HepG2 (cell line): ENCODE data around the gene PIM3. TPM values are rescaled to one million over a fixed set of nuclear protein-coding genes. Genes with fewer than 3 reads are reported as not detected.

Experiments used
- AKNA ChIP-seq: sonication (generic); formaldehyde crosslinking; IDR thresholded peaks from 2 replicates; pipeline ENCODE4 v1.4.0; 2020; ENCODE audit warnings: missing genetic modification reagents, borderline replicate concordance
- HNRNPL ChIP-seq: fragments of 200-400 bp; formaldehyde crosslinking; IDR thresholded peaks from 2 replicates; pipeline ENCODE4 v1.6.1; 2017; ENCODE audit warnings: mild to moderate bottlenecking, low read depth, low read length
- HOXD1 ChIP-seq: sonication (generic); formaldehyde crosslinking; IDR thresholded peaks from 2 replicates; pipeline ENCODE4 v1.5.0; 2020; ENCODE audit warnings: missing genetic modification reagents
- KDM4B ChIP-seq: sonication (generic); formaldehyde crosslinking; IDR thresholded peaks from 2 replicates; pipeline ENCODE4 v1.4.0; 2020; ENCODE audit warnings: missing genetic modification reagents
- MEIS2 ChIP-seq: sonication (generic); formaldehyde crosslinking; IDR thresholded peaks from 2 replicates; pipeline ENCODE4 v1.9.0; 2021; ENCODE audit warnings: mild to moderate bottlenecking, missing genetic modification reagents
- NR2F2 ChIP-seq: IDR thresholded peaks from 2 replicates; pipeline ENCODE4 v1.6.1; 2012; ENCODE audit warnings: low read depth, inconsistent platforms, borderline replicate concordance
- PAX8 ChIP-seq: sonication (generic); formaldehyde crosslinking; IDR thresholded peaks from 2 replicates; pipeline ENCODE4 v1.8.0; 2022; ENCODE audit warnings: mild to moderate bottlenecking, missing genetic modification reagents, borderline replicate concordance
- POLR2A ChIP-seq, 2 experiments: IDR thresholded peaks; 2 replicates each; pipeline ENCODE4 v1.6.1; 2011; ENCODE audit warnings: low read depth in 2 of 2, low read length in 2 of 2, mild to moderate bottlenecking in 1 of 2, moderate library complexity in 1 of 2; ENCODE audit not compliant: insufficient read depth in 1 of 2
- REPIN1 ChIP-seq: sonication (generic); formaldehyde crosslinking; IDR thresholded peaks from 2 replicates; pipeline ENCODE4 v1.8.0; 2022; ENCODE audit warnings: missing genetic modification reagents, low read depth, mild to moderate bottlenecking, borderline replicate concordance
- RNF2 ChIP-seq: fragments of 450-650 bp; conservative IDR thresholded peaks from 2 replicates; pipeline ENCODE4 v1.6.1; 2016; ENCODE audit warnings: low read depth
- SAP130 ChIP-seq: IDR thresholded peaks from 2 replicates; pipeline ENCODE4 v1.6.1; 2016; ENCODE audit warnings: low read depth
- SATB2 ChIP-seq: sonication (generic); formaldehyde crosslinking; IDR thresholded peaks from 2 replicates; pipeline ENCODE4 v1.5.0; 2020; ENCODE audit warnings: missing genetic modification reagents
- SOX6 ChIP-seq, 2 experiments: fragments of 450-650 bp in 1 of 2; sonication (generic) in 1 of 2; formaldehyde crosslinking in 1 of 2; IDR thresholded peaks; 2 replicates each; pipeline versions ENCODE4 v1.4.0 to v1.6.1; 2017 to 2020; ENCODE audit warnings: antibody characterized with exemption in 1 of 2, mild to moderate bottlenecking in 1 of 2, missing genetic modification reagents in 1 of 2
- TCF12 ChIP-seq, 2 experiments: fragments of 450-650 bp in 1 of 2; sonication (generic) in 1 of 2; formaldehyde crosslinking in 1 of 2; IDR thresholded peaks; 2 replicates each; pipeline versions ENCODE4 v1.6.1 to v1.8.0; 2017 to 2022; ENCODE audit warnings: antibody characterized with exemption in 1 of 2, mild to moderate bottlenecking in 1 of 2, missing genetic modification reagents in 1 of 2, moderate library complexity in 1 of 2
- UBTF ChIP-seq: sonication (generic); formaldehyde crosslinking; IDR thresholded peaks from 2 replicates; pipeline ENCODE4 v1.4.0; 2020; ENCODE audit warnings: mild to moderate bottlenecking, missing genetic modification reagents
- ZBTB7A ChIP-seq: sonication (generic); formaldehyde crosslinking; IDR thresholded peaks from 2 replicates; pipeline ENCODE4 v1.8.0; 2022; ENCODE audit warnings: mild to moderate bottlenecking, missing genetic modification reagents
- ZC3H4 ChIP-seq: sonication (generic); formaldehyde crosslinking; IDR thresholded peaks from 2 replicates; pipeline ENCODE4 v1.4.0; 2020; ENCODE audit warnings: missing genetic modification reagents, borderline replicate concordance
- ZEB1 ChIP-seq: IDR thresholded peaks from 2 replicates; pipeline ENCODE4 v1.6.1; 2012; ENCODE audit warnings: mild to moderate bottlenecking, low read depth, inconsistent platforms; ENCODE audit not compliant: insufficient replicate concordance
- ZFP62 ChIP-seq: sonication (generic); formaldehyde crosslinking; IDR thresholded peaks from 2 replicates; pipeline ENCODE4 v1.4.0; 2020; ENCODE audit warnings: missing genetic modification reagents
- ZNF670 ChIP-seq: sonication (generic); formaldehyde crosslinking; IDR thresholded peaks from 2 replicates; pipeline ENCODE4 v1.8.0; 2022; ENCODE audit warnings: mild to moderate bottlenecking, missing genetic modification reagents, borderline replicate concordance
- ZNF672 ChIP-seq: sonication (generic); formaldehyde crosslinking; IDR thresholded peaks from 2 replicates; pipeline ENCODE4 v1.8.1; 2022; ENCODE audit warnings: missing genetic modification reagents
- ZNF777 ChIP-seq: sonication (generic); formaldehyde crosslinking; IDR thresholded peaks from 2 replicates; pipeline ENCODE4 v1.4.0; 2020; ENCODE audit warnings: missing genetic modification reagents
- ZNF782 ChIP-seq: sonication (generic); formaldehyde crosslinking; IDR thresholded peaks from 2 replicates; pipeline ENCODE4 v1.4.0; 2020; ENCODE audit warnings: missing genetic modification reagents, mild to moderate bottlenecking, borderline replicate concordance
- polyA plus RNA-seq, 8 experiments: library from polyadenylated mRNA; depleted of rRNA in 3 of 8; stranded (reverse) in 7 of 8; unstranded in 1 of 8; fragments of >200 nt; fragmentation: Illumina TruSeq in 4 of 8; extraction: Trizol in 4 of 8; gene quantifications; 2 replicates each; pipeline versions ENCODE4 v1.2.1 to v1.2.3, GENCODE V29; 2011 to 2016; ENCODE audit warnings: low read depth in 4 of 8, missing spikeins in 1 of 8, mixed read lengths in 1 of 8; ENCODE audit not compliant: insufficient read depth in 1 of 8
- total RNA-seq, 5 experiments: library from RNA; depleted of rRNA; stranded (reverse); fragments of >200 nt; fragmentation: Illumina TruSeq; extraction: Trizol; gene quantifications; 2 replicates each; pipeline ENCODE4 v1.2.3, GENCODE V29; 2016; ENCODE audit warnings: low read depth in 1 of 5

Gene PIM3
- total and polyA plus RNA-seq, 2 of the 13 experiments (the other 11 are each of a cell fraction or from before 2014, with no cell fraction given) = 21.6 to 31.2 TPM

- TF ChIP-seq KDM4B (CRISPR knock-in tag) = no peak
- TF ChIP-seq ZC3H4 (CRISPR knock-in tag) = no peak
- TF ChIP-seq UBTF (CRISPR knock-in tag) = peak; percentile 55
- TF ChIP-seq SAP130 = peak; percentile 77
- no peak for TF ChIP-seq ZEB1
- no peak for TF ChIP-seq NR2F2
- TF ChIP-seq SATB2 (CRISPR knock-in tag) = 0 out of 2 replicates have a peak, but pooled peaks have one; percentile 41
- TF ChIP-seq PAX8 (CRISPR knock-in tag) = no peak
- TF ChIP-seq ZNF777 (CRISPR knock-in tag) = peak; percentile 26; the same call in 1 of the 2 replicates
- TF ChIP-seq MEIS2 (CRISPR knock-in tag) = peak; percentile 36; the same call in 1 of the 2 replicates
- no peak for TF ChIP-seq HOXD1 (CRISPR knock-in tag)
- TF ChIP-seq RNF2 = no peak
- no peak for TF ChIP-seq ZNF672 (CRISPR knock-in tag)
- TF ChIP-seq HNRNPL = 0 out of 2 replicates have a peak, but pooled peaks have one; percentile 8
- TF ChIP-seq TCF12 (IDR thresholded peaks at IDR 0.05) = no peak
- TF ChIP-seq TCF12 (CRISPR knock-in tag; IDR thresholded peaks at IDR 0.05) = no peak
- TF ChIP-seq ZFP62 = no peak
- no peak for TF ChIP-seq SOX6 (IDR thresholded peaks at IDR 0.05)
- TF ChIP-seq SOX6 (CRISPR knock-in tag; IDR thresholded peaks at IDR 0.05) = peak; percentile 94
- no peak for TF ChIP-seq POLR2A (IDR thresholded peaks at IDR 0.05; ENCODE audit: insufficient read depth in 1 of 2, low read depth in 2 of 2, low read length in 2 of 2)
- no peak for TF ChIP-seq ZNF782 (CRISPR knock-in tag)
- TF ChIP-seq ZBTB7A (CRISPR knock-in tag) = no peak
- no peak for TF ChIP-seq AKNA (CRISPR knock-in tag)
- no peak for TF ChIP-seq REPIN1 (CRISPR knock-in tag)
- 0 out of 2 replicates have a peak, but pooled peaks have one; percentile 68 for TF ChIP-seq ZNF670 (CRISPR knock-in tag)
Measured at GRCh38 chr22:49946612-49947295, 13.8 kb upstream of the PIM3 start (continued).
